OCI-LY3 (cell line): ENCODE measurements around the gene CKAP4.

Experiments used
- H2AFZ ChIP-seq: fragments of 200-600, 300-600 bp; shearing (Covaris generic); 2 replicates; pipeline ENCODE4 v1.6.0; 2014; ENCODE audit warnings: antibody characterized with exemption, low read depth, low read length
- H3K27ac ChIP-seq: fragments of 200-600, 300-600 bp; sonication (generic); 2 replicates; pipeline ENCODE4 v1.5.1; 2014; ENCODE audit warnings: mild to moderate bottlenecking, low read length, moderate library complexity, mixed read lengths
- H3K27me3 ChIP-seq: fragments of 200-600, 300-600 bp; sonication (generic); 2 replicates; pipeline ENCODE4 v1.6.1; 2014; ENCODE audit warnings: low read depth, low read length, mixed read lengths
- H3K36me3 ChIP-seq: fragments of 200-600, 300-600 bp; sonication (generic); replicated peaks from 2 replicates; pipeline ENCODE3; 2014; ENCODE audit warnings: low read depth, low read length, mixed read lengths
- H3K4me1 ChIP-seq: fragments of 300-600, 200-600 bp; sonication (generic); 2 replicates; pipeline ENCODE4 v1.6.1; 2014; ENCODE audit warnings: low read length, mixed read lengths
- H3K4me2 ChIP-seq: fragments of 200-600, 300-600 bp; sonication (generic); 2 replicates; pipeline ENCODE4 v1.6.1; 2014; ENCODE audit warnings: low read length, mixed read lengths
- H3K4me3 ChIP-seq: fragments of 300-600, 200-600 bp; sonication (generic); 2 replicates; pipeline ENCODE4 v1.5.1; 2014; ENCODE audit warnings: antibody characterized with exemption, mild to moderate bottlenecking, low read length, moderate library complexity
- H3K79me2 ChIP-seq: fragments of 300-600, 200-600 bp; shearing (Covaris generic); 2 replicates; pipeline ENCODE4 v1.6.1; 2014; ENCODE audit warnings: mild to moderate bottlenecking, low read length, mixed read lengths
- H3K9ac ChIP-seq: fragments of 300-600, 200-600 bp; shearing (Covaris generic); 2 replicates; pipeline ENCODE4 v1.6.0; 2014; ENCODE audit warnings: mild to moderate bottlenecking, low read length, moderate library complexity
- H3K9me3 ChIP-seq: fragments of 200-600, 300-600 bp; shearing (Covaris generic); 2 replicates; pipeline ENCODE4 v1.6.1; 2014; ENCODE audit warnings: low read length, mixed read lengths; ENCODE audit not compliant: insufficient read depth
- H4K20me1 ChIP-seq: fragments of 200-600, 300-600 bp; sonication (generic); 2 replicates; pipeline ENCODE4 v1.6.1; 2016; ENCODE audit warnings: low read length, mixed read lengths; ENCODE audit not compliant: insufficient read depth
- EZH2phosphoT487 ChIP-seq: fragments of 200-600 bp; shearing (Covaris generic); IDR thresholded peaks from 2 replicates; pipeline ENCODE4 v1.6.1; 2018; ENCODE audit warnings: antibody characterized with exemption, mixed run types, low read depth
- TF ChIP-seq, protein P1 (sequence below): fragments of 200-600, 300-600 bp; sonication (generic); IDR thresholded peaks from 2 replicates; pipeline ENCODE4 v1.5.1; 2014; ENCODE audit warnings: antibody characterized with exemption, low read length, low read depth

CKAP4 gene

DNA sequence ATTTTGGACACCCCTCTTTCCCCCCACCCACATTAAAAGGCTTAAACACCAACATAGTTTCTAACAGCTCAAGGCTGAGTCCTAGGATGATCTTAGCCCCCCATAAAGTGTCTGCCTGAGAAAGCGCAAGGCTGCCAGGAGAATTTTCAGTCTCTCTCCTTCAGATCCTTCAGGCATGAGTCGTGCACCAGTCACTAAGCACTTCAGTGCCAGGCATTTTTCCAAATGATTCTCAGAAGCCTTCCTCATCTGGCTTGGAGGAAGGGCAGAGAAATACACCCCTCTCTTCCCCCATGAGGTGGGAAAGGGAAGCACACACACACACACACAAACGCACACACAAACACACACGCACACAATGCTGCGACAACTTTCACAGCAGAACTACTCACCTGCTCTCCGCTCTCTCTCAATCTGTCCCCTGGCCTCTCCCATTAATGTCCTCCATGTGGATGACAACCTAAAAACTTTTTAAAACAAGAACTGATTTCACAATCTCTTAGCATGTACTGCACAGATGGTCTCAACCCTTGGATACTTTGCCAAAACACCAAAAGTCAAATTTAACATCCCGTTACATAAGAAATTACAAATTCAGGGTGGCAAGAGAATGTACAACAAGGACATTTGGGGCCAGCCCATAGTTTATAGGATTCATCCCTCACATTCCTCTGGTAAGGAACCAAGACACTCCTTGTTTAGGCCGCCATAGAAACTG lies 49.8 kb downstream of the CKAP4 start:
- no peaks in the 10 kb centered on the region for H3K9me3 ChIP-seq
- H3K27me3 ChIP-seq: peaks cover 21% of the 10 kb centered on the region
- no peaks in the 10 kb centered on the region for H3K36me3 ChIP-seq
- no peaks in the 10 kb centered on the region for H4K20me1 ChIP-seq
- no peak overlapping the region for H3K4me3 ChIP-seq
- no peaks in the 10 kb centered on the region for H3K4me1 ChIP-seq
- no peaks in the 10 kb centered on the region for H3K79me2 ChIP-seq
- H3K4me2 ChIP-seq: no peak overlapping the region
- H3K9ac ChIP-seq: no peak overlapping the region
- no peak overlapping the region for H2AFZ ChIP-seq
- TF ChIP-seq, protein P1, sequence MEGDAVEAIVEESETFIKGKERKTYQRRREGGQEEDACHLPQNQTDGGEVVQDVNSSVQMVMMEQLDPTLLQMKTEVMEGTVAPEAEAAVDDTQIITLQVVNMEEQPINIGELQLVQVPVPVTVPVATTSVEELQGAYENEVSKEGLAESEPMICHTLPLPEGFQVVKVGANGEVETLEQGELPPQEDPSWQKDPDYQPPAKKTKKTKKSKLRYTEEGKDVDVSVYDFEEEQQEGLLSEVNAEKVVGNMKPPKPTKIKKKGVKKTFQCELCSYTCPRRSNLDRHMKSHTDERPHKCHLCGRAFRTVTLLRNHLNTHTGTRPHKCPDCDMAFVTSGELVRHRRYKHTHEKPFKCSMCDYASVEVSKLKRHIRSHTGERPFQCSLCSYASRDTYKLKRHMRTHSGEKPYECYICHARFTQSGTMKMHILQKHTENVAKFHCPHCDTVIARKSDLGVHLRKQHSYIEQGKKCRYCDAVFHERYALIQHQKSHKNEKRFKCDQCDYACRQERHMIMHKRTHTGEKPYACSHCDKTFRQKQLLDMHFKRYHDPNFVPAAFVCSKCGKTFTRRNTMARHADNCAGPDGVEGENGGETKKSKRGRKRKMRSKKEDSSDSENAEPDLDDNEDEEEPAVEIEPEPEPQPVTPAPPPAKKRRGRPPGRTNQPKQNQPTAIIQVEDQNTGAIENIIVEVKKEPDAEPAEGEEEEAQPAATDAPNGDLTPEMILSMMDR: no peak
- TF ChIP-seq EZH2phosphoT487: no peak
- no peak overlapping the region for H3K27ac ChIP-seq

DNA sequence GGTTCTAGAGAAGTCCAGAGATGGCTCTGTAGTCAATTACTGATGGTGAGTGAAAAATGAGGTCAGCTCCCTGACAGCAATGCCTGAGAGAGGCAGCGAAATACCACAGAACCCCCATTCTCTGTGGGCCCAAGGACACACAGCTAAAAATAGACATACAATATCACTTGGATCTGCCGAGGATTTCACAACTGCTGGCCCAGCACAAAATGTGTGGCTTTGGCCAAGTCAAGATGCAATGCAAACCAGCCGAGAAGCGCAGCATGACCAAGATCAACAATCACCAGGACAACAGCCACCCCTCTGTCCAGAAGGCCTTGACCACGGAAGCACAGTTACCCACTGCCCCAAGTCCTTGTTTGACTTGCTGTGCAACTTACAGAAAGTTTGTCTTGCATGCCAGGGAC lies 52.2 kb downstream of the CKAP4 start:
- Histone ChIP-seq H3K27me3 (peaks cover 21% of the 10 kb centered on the region), H3K4me2 (no peak overlapping the region), H2AFZ (no peak overlapping the region), H3K4me3 (no peak overlapping the region), H3K9me3 (no peaks in the 10 kb centered on the region), H3K36me3 (no peaks in the 10 kb centered on the region), H3K9ac (no peak overlapping the region), H4K20me1 (no peaks in the 10 kb centered on the region), H3K79me2 (no peaks in the 10 kb centered on the region), H3K27ac (no peak overlapping the region), H3K4me1 (no peaks in the 10 kb centered on the region)
- TF ChIP-seq, protein P1: no peak
- TF ChIP-seq EZH2phosphoT487: no peak

DNA sequence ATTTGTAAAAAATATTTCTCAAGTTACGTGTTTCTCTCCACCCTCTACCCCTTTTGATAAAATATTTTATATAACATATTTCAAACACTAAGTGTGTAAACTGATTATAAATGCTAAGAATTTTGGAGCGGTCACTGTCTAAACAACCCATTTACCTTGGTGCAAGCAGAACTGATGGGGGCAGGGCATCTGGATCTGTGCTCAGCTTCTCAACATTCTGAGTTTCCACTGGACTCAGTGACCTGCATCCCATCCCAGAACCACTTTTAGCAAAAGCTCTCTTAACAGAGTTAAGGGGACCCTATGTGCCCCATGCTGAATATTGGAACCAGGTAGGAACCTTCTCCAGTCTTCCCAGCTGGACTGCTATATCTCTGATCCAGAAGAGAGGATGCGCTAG lies 53.5 kb downstream of the CKAP4 start:
- no peak overlapping the region for H3K9ac ChIP-seq
- H2AFZ ChIP-seq: no peak overlapping the region
- no peaks in the 10 kb centered on the region for H3K36me3 ChIP-seq
- H3K9me3 ChIP-seq: no peaks in the 10 kb centered on the region
- no peaks in the 10 kb centered on the region for H3K79me2 ChIP-seq
- no peak overlapping the region for H3K27ac ChIP-seq
- TF ChIP-seq, protein P1: no peak
- TF ChIP-seq EZH2phosphoT487: no peak
- no peak overlapping the region for H3K4me2 ChIP-seq
- H3K27me3 ChIP-seq: peaks cover 17% of the 10 kb centered on the region
- H3K4me1 ChIP-seq: no peaks in the 10 kb centered on the region
- H4K20me1 ChIP-seq: no peaks in the 10 kb centered on the region
- no peak overlapping the region for H3K4me3 ChIP-seq

- Histone ChIP-seq H3K9me3 (no peaks in the 10 kb centered on the region), H3K27ac (no peak overlapping the region), H3K79me2 (no peaks in the 10 kb centered on the region), H4K20me1 (no peaks in the 10 kb centered on the region), H3K4me2 (no peak overlapping the region), H3K4me3 (no peak overlapping the region), H3K36me3 (no peaks in the 10 kb centered on the region), H3K9ac (no peak overlapping the region), H3K4me1 (no peaks in the 10 kb centered on the region), H2AFZ (no peak overlapping the region), H3K27me3 (peaks cover 11% of the 10 kb centered on the region; the same call in 1 of the 2 replicates)
- TF ChIP-seq, protein P1: no peak
- TF ChIP-seq EZH2phosphoT487: no peak
Observed at GRCh38 chr12:106193394-106194215, 54.2 kb downstream of the CKAP4 start.
